ENCODE data around the gene SLC43A3. TPM values are rescaled to one million over a fixed set of nuclear protein-coding genes. Genes with fewer than 3 reads are reported as not detected.

SLC43A3 gene
- total and polyA plus RNA-seq, 9 of the 15 experiments (the other 6 are each of a cell fraction or from before 2014, with no cell fraction given): 63.7 to 281 (median 139) TPM

DNA sequence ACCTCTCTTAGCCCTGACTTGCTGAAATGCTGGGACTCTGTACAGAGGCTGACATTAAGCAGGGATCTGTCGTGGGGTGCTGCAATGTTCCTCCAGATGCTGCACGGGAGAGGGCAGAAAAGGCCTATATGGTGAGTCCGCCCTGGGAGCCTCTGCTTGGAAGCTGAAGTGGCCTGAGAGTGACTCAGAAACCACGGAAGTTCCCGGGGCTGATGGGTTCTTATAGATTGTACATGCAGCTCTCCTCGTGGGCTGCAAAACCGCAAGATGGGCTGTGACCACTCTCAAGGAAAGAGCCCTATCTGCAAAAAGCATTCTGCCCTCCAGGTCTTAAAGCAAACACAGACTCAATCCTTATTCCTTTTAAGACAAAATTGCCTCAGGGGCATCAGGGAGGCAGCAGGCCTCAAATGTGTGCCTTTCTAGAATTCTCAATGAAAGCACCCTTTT is 5.8 kb upstream of the SLC43A3 start (continued):
- TF ChIP-seq SRSF9 (IDR thresholded peaks at IDR 0.05; ENCODE audit: borderline replicate concordance, low read depth, low read length) (no peak), SRSF3 (IDR thresholded peaks at IDR 0.05; ENCODE audit: insufficient read depth, low read length) (no peak), NCOA2 (IDR thresholded peaks at IDR 0.05; ENCODE audit: partially characterized antibody in 2 of 2) (no peak), RBFOX2 (IDR thresholded peaks at IDR 0.05; ENCODE audit: low read depth, low read length) (peak; percentile 51), RBM25 (IDR thresholded peaks at IDR 0.05; ENCODE audit: low read depth, low read length, severe bottlenecking) (no peak), ARHGAP35 (IDR thresholded peaks at IDR 0.05; ENCODE audit: partially characterized antibody) (no peak), PHB2 (IDR thresholded peaks at IDR 0.05; ENCODE audit: low read depth) (no peak), ZBTB40 (IDR thresholded peaks at IDR 0.05) (no peak), ZBTB40 (CRISPR knock-in tag; IDR thresholded peaks at IDR 0.05) (no peak), RBM17 (IDR thresholded peaks at IDR 0.05; ENCODE audit: borderline replicate concordance, low read depth, low read length) (no peak), ZNF639 (CRISPR knock-in tag; conservative IDR thresholded peaks at IDR 0.05 in 1 of 2, IDR thresholded peaks at IDR 0.05 in 1 of 2) (peak in 1 of 2 experiments; percentile 58; a peak in 1 of 4 replicates), TEAD2 (tag; IDR thresholded peaks at IDR 0.05) (no peak), CBFA2T2 (conservative IDR thresholded peaks at IDR 0.05) (peak; percentile 65), NR3C1 (CRISPR knock-in tag; IDR thresholded peaks at IDR 0.05) (no peak), TAL1 (IDR thresholded peaks at IDR 0.05) (peak; percentile 45; the same call in 1 of the 2 replicates)

Measured in K562 (cell line).